HCT116 (cell line): ENCODE results near the gene PSMC2. TPM values are rescaled to one million over a fixed set of nuclear protein-coding genes. Genes with fewer than 3 reads are reported as not detected.

Experiments
- ATAC-seq: fragments of 200-7000 bp; cut with Tn5 transposase; 2 replicates; pipeline ENCODE4 v1.9.1; 2020; ENCODE audit warnings: mild to moderate bottlenecking, moderate library complexity
- BruUV-seq: library from RNA; stranded (reverse); fragments of 400-500 nt; replicated peaks from 2 replicates; lab custom pipeline; 2021; lab: Mats Ljungman, UMichigan
- CTCF ChIA-PET: fragments of 300-600 bp; sonication (Branson Sonifier 250); formaldehyde crosslinking; loops from one replicate; lab custom pipeline; 2021; ENCODE audit warnings: antibody characterized with exemption; lab: Charles Lee
- POLR2A ChIA-PET: fragments of 300-600, 350-600 bp; sonication (Branson Sonifier 250); formaldehyde crosslinking; loops from one replicate; lab custom pipeline; 2021; ENCODE audit warnings: antibody characterized with exemption; lab: Charles Lee
- RAD21 ChIA-PET, 2 experiments: fragments of 300-600 bp; sonication (Branson Sonifier 250); formaldehyde crosslinking; loops; one replicate each; lab custom pipeline; 2023; ENCODE audit warnings: low total read pairs in 2 of 2; ENCODE audit not compliant: uncharacterized antibody in 2 of 2, unreplicated experiment in 2 of 2, low non-redundant PET in 1 of 2; lab: Charles Lee
- DNase-seq: peaks from one replicate; pipeline ENCODE4 v3.0.0-alpha.2; 2010; ENCODE audit warnings: low read depth, low spot score
- H2AFZ ChIP-seq: fragments of 200-600 bp; shearing (Covaris generic), sonication (generic); 2 replicates; pipeline ENCODE4 v1.6.1; 2017; ENCODE audit warnings: low read depth, mixed run types, mixed read lengths, antibody characterized with exemption, low read length; ENCODE audit not compliant: poor library complexity, severe bottlenecking
- H3K27ac ChIP-seq: 2 replicates; pipeline ENCODE4 v1.5.1; 2012; ENCODE audit warnings: low read depth, low read length
- H3K27me3 ChIP-seq: fragments of 200-600 bp; sonication (generic); 2 replicates; pipeline ENCODE4 v1.6.1; 2016; ENCODE audit warnings: mixed run types, low read length, mixed read lengths; ENCODE audit not compliant: insufficient read depth
- H3K36me3 ChIP-seq, 2 experiments: fragments of 200-500 bp in 1 of 2; fragments of 200-600 bp in 1 of 2; sonication (Bioruptor generic) in 1 of 2; sonication (generic) in 1 of 2; 2 replicates each; pipeline versions ENCODE4 v1.5.1 to v1.6.1; 2014 to 2016; ENCODE audit warnings: low read length in 2 of 2, inconsistent platforms in 1 of 2, mixed read lengths in 1 of 2, mixed run types in 1 of 2; ENCODE audit not compliant: insufficient read depth in 2 of 2, control insufficient read depth in 1 of 2
- H3K4me1 ChIP-seq, 2 experiments: fragments of 200-600 bp in 1 of 2; sonication (generic) in 1 of 2; 2 replicates each; pipeline versions ENCODE4 v1.5.1 to v1.6.1; 2012 to 2017; ENCODE audit warnings: low read length in 2 of 2, inconsistent platforms in 1 of 2, mild to moderate bottlenecking in 1 of 2, mixed read lengths in 1 of 2, mixed run types in 1 of 2, moderate library complexity in 1 of 2; ENCODE audit not compliant: insufficient read depth in 2 of 2, control insufficient read depth in 1 of 2
- H3K4me2 ChIP-seq: fragments of 200-600 bp; sonication (generic); 2 replicates; pipeline ENCODE4 v1.6.1; 2017; ENCODE audit warnings: mixed run types, low read length, mixed read lengths
- H3K4me3 ChIP-seq, 2 experiments: fragments of 200-600 bp in 1 of 2; sonication (generic) in 1 of 2; replicated peaks in 1 of 2; 2 replicates each; pipeline ENCODE4 v1.5.1; 2011 to 2016; ENCODE audit warnings: low read length in 2 of 2, control low read depth in 1 of 2, low read depth in 1 of 2, mild to moderate bottlenecking in 1 of 2, mixed read lengths in 1 of 2, mixed run types in 1 of 2
- H3K79me2 ChIP-seq: fragments of 200-600 bp; sonication (generic); 2 replicates; pipeline ENCODE4 v1.6.1; 2017; ENCODE audit warnings: mild to moderate bottlenecking, mixed run types, low read length, moderate library complexity, mixed read lengths; ENCODE audit not compliant: insufficient read depth
- H3K9ac ChIP-seq: fragments of 200-600 bp; sonication (generic); 2 replicates; pipeline ENCODE4 v1.6.1; 2016; ENCODE audit warnings: low read length, mixed read lengths
- H3K9me2 ChIP-seq: fragments of 200-600 bp; sonication (generic), shearing (Covaris generic); 2 replicates; pipeline ENCODE4 v1.6.1; 2017; ENCODE audit warnings: mixed run types, mild to moderate bottlenecking, moderate library complexity; ENCODE audit not compliant: insufficient read depth
- H3K9me3 ChIP-seq, 2 experiments: fragments of 200-500 bp in 1 of 2; fragments of 200-600 bp in 1 of 2; sonication (Bioruptor generic) in 1 of 2; sonication (generic) in 1 of 2; 2 replicates each; pipeline ENCODE4 v1.6.1; 2014 to 2017; ENCODE audit warnings: low read length in 2 of 2, mixed read lengths in 2 of 2, inconsistent platforms in 1 of 2, low read depth in 1 of 2, mild to moderate bottlenecking in 1 of 2, mixed run types in 1 of 2, moderate library complexity in 1 of 2; ENCODE audit not compliant: control insufficient read depth in 1 of 2, insufficient read depth in 1 of 2
- H4K20me1 ChIP-seq: fragments of 200-600 bp; sonication (generic), shearing (Covaris generic); 2 replicates; pipeline ENCODE4 v1.6.1; 2017; ENCODE audit warnings: mixed run types, mild to moderate bottlenecking, moderate library complexity; ENCODE audit not compliant: insufficient read depth
- ATF3 ChIP-seq: IDR thresholded peaks from 2 replicates; pipeline ENCODE4 v1.6.1; 2012
- EGR1 ChIP-seq: IDR thresholded peaks from 2 replicates; pipeline ENCODE4 v1.6.1; 2012; ENCODE audit warnings: low read depth
- ELF1 ChIP-seq: IDR thresholded peaks from 2 replicates; pipeline ENCODE4 v1.6.1; 2012; ENCODE audit warnings: low read depth, borderline replicate concordance
- EZH2 ChIP-seq: fragments of 200-600 bp; sonication (generic); IDR thresholded peaks from 2 replicates; pipeline ENCODE4 v1.6.1; 2017; ENCODE audit warnings: antibody characterized with exemption, mixed run types
- FOSL1 ChIP-seq: IDR thresholded peaks from 2 replicates; pipeline ENCODE4 v1.6.1; 2012; ENCODE audit warnings: low read depth
- JUND ChIP-seq: IDR thresholded peaks from 2 replicates; pipeline ENCODE4 v1.6.1; 2012
- POLR2A ChIP-seq: IDR thresholded peaks from 2 replicates; pipeline ENCODE4 v1.7.0; 2011; ENCODE audit warnings: borderline replicate concordance; ENCODE audit not compliant: insufficient read depth, insufficient read length; ENCODE audit errors: extremely low read depth
- POLR2AphosphoS5 ChIP-seq: IDR thresholded peaks from 2 replicates; pipeline ENCODE4 v1.6.1; 2011; ENCODE audit warnings: mild to moderate bottlenecking, low read depth, low read length, moderate library complexity
- RAD21 ChIP-seq: IDR thresholded peaks from 2 replicates; pipeline ENCODE4 v1.6.1; 2012; ENCODE audit warnings: low read depth, mild to moderate bottlenecking
- SIN3A ChIP-seq: IDR thresholded peaks from 2 replicates; pipeline ENCODE4 v1.6.1; 2012; ENCODE audit warnings: low read depth
- SRF ChIP-seq: IDR thresholded peaks from 2 replicates; pipeline ENCODE4 v1.6.1; 2012; ENCODE audit warnings: low read depth
- YY1 ChIP-seq: IDR thresholded peaks from 2 replicates; pipeline ENCODE4 v1.6.1; 2011; ENCODE audit warnings: low read length, low read depth, moderate library complexity, mild to moderate bottlenecking; ENCODE audit not compliant: insufficient replicate concordance; ENCODE audit errors: extremely low read depth
- ZFX ChIP-seq: fragments of 450-650 bp; IDR thresholded peaks from 2 replicates; pipeline ENCODE4 v1.6.1; 2017
- ZNF274 ChIP-seq: fragments of 200-500 bp; sonication (Bioruptor generic); IDR thresholded peaks from 2 replicates; pipeline ENCODE4 v1.6.1; 2014; ENCODE audit warnings: mild to moderate bottlenecking, low read depth, low read length, inconsistent platforms
- intact Hi-C: fragments of 100-400 bp; cut with micrococcal nuclease; formaldehyde crosslinking; loops from 2 replicates; pipeline ENCODE4 v1.10.0; 2022
- total RNA-seq: library from RNA; stranded (reverse); gene quantifications from one replicate; pipeline ENCODE4 v1.2.1, GENCODE V29; 2021; ENCODE audit not compliant: unreplicated experiment
- TF ChIP-seq, protein P1 (sequence below), 3 experiments: fragments of 200-600 bp in 1 of 3; sonication (generic) in 1 of 3; IDR thresholded peaks in 2 of 3; conservative IDR thresholded peaks in 1 of 3; 2 replicates each; pipeline ENCODE4 v1.5.1; 2012 to 2017; ENCODE audit warnings: low read depth in 2 of 3, low read length in 2 of 3, antibody characterized with exemption in 1 of 3, borderline replicate concordance in 1 of 3, control low read depth in 1 of 3, mild to moderate bottlenecking in 1 of 3, mixed read lengths in 1 of 3, mixed run types in 1 of 3, moderate library complexity in 1 of 3; ENCODE audit not compliant: insufficient read depth in 1 of 3

PSMC2 gene
- total RNA-seq, 1 experiment from 2014 or later = 121 TPM

DNA sequence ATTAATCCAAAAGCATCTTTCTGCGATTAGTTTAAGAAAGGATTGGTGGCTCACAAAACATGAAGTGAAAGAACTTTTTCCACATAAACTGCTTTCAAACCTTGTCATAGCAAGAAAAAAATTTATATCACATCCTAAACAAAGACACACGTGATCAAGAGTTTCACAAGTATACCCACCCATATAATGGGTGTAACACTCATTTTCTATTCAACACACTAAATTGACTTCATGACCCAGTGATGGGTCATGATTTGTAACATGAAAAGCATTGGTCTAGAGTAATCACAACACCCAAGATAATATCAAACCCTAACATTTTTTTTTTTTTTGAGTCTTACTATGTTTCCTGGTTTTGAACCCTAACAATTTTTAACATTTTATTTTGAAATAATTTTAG is 32.6 kb upstream of the PSMC2 start:
- ATAC-seq (no peak), DNase-seq (no peak)
- Histone ChIP-seq H3K27ac (no peak overlapping the region), H3K4me3 (no peak overlapping the region), H3K9ac (no peak overlapping the region), H3K27me3 (no peaks in the 10 kb centered on the region), H2AFZ (no peak overlapping the region), H3K4me1 (no peaks in the 10 kb centered on the region), H4K20me1 (peaks cover 12% of the 10 kb centered on the region; the same call in 1 of the 2 replicates), H3K9me3 (no peaks in the 10 kb centered on the region), H3K36me3 (peaks cover 64 to 90% of the 10 kb centered on the region in 2 experiments), H3K9me2 (no peaks in the 10 kb centered on the region), H3K79me2 (peaks cover 61% of the 10 kb centered on the region), H3K4me2 (no peak overlapping the region)
- no TSS peak for BruUV-seq
- RAD21 ChIA-PET = interaction anchor here in 1 of 2 experiments (0.7 kb wide), 1 partner anchor 556 kb away, joined by 3 read pairs; no protein-coding TSS in a partner anchor
- POLR2A ChIA-PET = no interaction called here
- TF ChIP-seq ZFX (no peak), FOSL1 (no peak), YY1 (no peak), ELF1 (no peak), RAD21 (no peak), POLR2A (no peak), POLR2AphosphoS5 (no peak), ZNF274 (no peak), SRF (no peak), EGR1 (no peak), SIN3A (no peak), EZH2 (no peak), ATF3 (no peak), JUND (no peak)
- TF ChIP-seq, protein P1, sequence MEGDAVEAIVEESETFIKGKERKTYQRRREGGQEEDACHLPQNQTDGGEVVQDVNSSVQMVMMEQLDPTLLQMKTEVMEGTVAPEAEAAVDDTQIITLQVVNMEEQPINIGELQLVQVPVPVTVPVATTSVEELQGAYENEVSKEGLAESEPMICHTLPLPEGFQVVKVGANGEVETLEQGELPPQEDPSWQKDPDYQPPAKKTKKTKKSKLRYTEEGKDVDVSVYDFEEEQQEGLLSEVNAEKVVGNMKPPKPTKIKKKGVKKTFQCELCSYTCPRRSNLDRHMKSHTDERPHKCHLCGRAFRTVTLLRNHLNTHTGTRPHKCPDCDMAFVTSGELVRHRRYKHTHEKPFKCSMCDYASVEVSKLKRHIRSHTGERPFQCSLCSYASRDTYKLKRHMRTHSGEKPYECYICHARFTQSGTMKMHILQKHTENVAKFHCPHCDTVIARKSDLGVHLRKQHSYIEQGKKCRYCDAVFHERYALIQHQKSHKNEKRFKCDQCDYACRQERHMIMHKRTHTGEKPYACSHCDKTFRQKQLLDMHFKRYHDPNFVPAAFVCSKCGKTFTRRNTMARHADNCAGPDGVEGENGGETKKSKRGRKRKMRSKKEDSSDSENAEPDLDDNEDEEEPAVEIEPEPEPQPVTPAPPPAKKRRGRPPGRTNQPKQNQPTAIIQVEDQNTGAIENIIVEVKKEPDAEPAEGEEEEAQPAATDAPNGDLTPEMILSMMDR (IDR thresholded peaks at IDR 0.05 in 2 of 3, conservative IDR thresholded peaks at IDR 0.05 in 1 of 3; ENCODE audit: borderline replicate concordance in 1 of 3, insufficient read depth in 1 of 3, low read depth in 2 of 3, low read length in 2 of 3) = no peak
- CTCF ChIA-PET = interaction anchor here (1.1 kb wide), 1 partner anchor 9 kb away, joined by 3 read pairs; no protein-coding TSS in a partner anchor
- intact Hi-C loops = no loop called here
